GM10248 (cell line): ENCODE results near the gene GALNT5.

Experiments used
- CTCF ChIA-PET: fragments of 300-600 bp; sonication (Branson Sonifier 250); formaldehyde crosslinking; extraction: SDS; loops from one replicate; lab custom pipeline; 2021; ENCODE audit warnings: antibody characterized with exemption; lab: Yijun Ruan, JAX
- POLR2A ChIA-PET: fragments of 350-650 bp; sonication (Branson Sonifier 250); formaldehyde crosslinking; extraction: SDS; loops from one replicate; lab custom pipeline; 2020; ENCODE audit warnings: antibody characterized with exemption; lab: Yijun Ruan, JAX
- DNase-seq: peaks from one replicate; pipeline ENCODE4 v3.0.0; 2012; ENCODE audit errors: extremely low spot score
- CTCF ChIP-seq: IDR thresholded peaks from 2 replicates; pipeline ENCODE4 v1.5.1; 2012; ENCODE audit warnings: mild to moderate bottlenecking, low read depth; ENCODE audit errors: extremely low read depth, missing control alignments, control extremely low read depth

Gene GALNT5

GRCh38 chr2:157355618-157356017 is 98.1 kb downstream of the GALNT5 start:
- ChIA-PET POLR2A (no interaction called here), CTCF (interaction anchor here (1.4 kb wide), 1 partner anchor 9 kb away, joined by 4 read pairs; no protein-coding TSS in a partner anchor)
- no peak for TF ChIP-seq CTCF
- DNase-seq: no peak

- no peak for TF ChIP-seq CTCF
- POLR2A ChIA-PET: no interaction called here
- DNase-seq: peak; percentile 17
- CTCF ChIA-PET: interaction anchor here (1.6 to 3.1 kb wide), 3 partner anchors 14 to 32 kb away, joined by 5 to 19 read pairs (median 5); no protein-coding TSS in a partner anchor
These were observed 102.1 kb downstream of the GALNT5 start for GRCh38 chr2:157359628-157360027.

GRCh38 chr2:157361526-157361925 is 104.0 kb downstream of the GALNT5 start:
- DNase-seq: no peak
- no peak for TF ChIP-seq CTCF
- POLR2A ChIA-PET: no interaction called here
- CTCF ChIA-PET: interaction anchor here (1.1 kb wide), 1 partner anchor 25 kb away, joined by 5 read pairs; no protein-coding TSS in a partner anchor

GRCh38 chr2:157362627-157363026 is 105.1 kb downstream of the GALNT5 start:
- DNase-seq: no peak
- TF ChIP-seq CTCF: no peak
- ChIA-PET POLR2A (no interaction called here), CTCF (interaction anchor here (1.1 to 1.5 kb wide), 3 partner anchors 26 to 42 kb away, joined by 4 to 5 read pairs (median 4); no protein-coding TSS in a partner anchor)

- no peak for DNase-seq
- no peak for TF ChIP-seq CTCF
- CTCF ChIA-PET: interaction anchor here (1.1 to 5.2 kb wide), 5 partner anchors 27 to 41 kb away, joined by 4 to 43 read pairs (median 4); no protein-coding TSS in a partner anchor
- POLR2A ChIA-PET: no interaction called here
These were observed 106.2 kb downstream of the GALNT5 start for GRCh38 chr2:157363612-157364101.
